ENCODE measurements around the gene TMEM244. TPM values are rescaled to one million over a fixed set of nuclear protein-coding genes. Genes with fewer than 3 reads are reported as not detected.
"Not testable (repeated sequence)": the region's sequence is repeated elsewhere in the genome, so short reads cannot be mapped to it uniquely, and the experiment has no call there.

The TMEM244 gene
- polyA plus RNA-seq, 10 donors: 0.48 TPM; not detected in 9

DNA sequence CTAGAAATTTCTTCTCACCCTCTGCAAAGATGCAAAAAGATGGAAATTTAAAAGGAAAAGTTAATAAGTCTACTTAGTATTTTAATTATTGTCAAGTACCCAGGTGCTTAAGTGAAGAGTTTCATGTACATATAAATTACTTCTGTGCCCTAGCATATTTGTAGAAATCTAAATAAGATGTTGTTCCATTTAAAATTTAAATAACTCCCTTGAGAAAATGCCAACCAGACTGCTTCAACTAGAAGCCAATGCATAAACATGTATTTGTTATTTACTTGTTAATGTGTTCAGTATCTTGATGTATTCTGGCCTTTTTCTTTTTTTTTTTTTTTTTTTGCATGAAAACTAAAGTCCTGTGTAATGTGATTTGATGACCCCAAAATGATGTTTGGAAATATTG lies 6.3 kb upstream of the TMEM244 start:
- DNase-seq: no peak

DNA sequence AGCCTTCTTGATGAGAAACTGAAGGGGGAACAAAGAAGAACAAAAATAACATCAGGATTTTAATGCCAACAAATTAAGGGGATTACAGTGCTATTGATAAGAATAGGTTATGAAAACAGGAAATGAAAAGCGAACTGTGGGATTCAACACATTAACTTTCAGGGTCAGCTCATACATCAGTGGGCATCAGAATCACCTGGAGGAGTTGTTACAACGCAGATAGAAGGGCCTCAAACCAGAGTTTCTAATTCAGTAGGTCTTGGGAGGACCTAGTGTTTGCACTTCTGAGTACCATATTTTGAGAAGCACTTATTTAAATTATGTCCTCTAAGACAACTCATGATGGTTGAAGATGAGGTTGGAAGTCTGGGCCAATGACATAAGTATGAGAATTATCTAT lies 5.6 kb upstream of the TMEM244 start:
- DNase-seq: no peak

DNA sequence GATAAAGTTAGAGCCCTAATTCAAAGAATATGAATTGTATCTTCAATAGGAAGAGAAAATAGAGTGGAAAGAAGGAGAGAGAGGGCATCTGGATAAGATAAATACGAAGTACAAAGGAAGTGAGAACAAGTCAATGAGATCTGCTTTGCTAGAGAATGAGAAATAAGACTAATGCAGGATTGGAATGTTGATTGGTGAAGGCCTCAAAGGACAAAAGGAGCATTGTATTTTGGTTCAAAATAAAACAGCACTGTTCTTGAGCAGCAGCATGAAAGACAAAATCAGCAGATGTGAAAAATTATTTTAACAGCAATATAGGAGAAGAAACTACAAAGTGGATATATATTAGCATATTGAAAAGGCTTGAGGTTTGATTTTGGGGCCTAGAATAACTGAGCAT lies 5.1 kb upstream of the TMEM244 start:
- no peak for DNase-seq

DNA sequence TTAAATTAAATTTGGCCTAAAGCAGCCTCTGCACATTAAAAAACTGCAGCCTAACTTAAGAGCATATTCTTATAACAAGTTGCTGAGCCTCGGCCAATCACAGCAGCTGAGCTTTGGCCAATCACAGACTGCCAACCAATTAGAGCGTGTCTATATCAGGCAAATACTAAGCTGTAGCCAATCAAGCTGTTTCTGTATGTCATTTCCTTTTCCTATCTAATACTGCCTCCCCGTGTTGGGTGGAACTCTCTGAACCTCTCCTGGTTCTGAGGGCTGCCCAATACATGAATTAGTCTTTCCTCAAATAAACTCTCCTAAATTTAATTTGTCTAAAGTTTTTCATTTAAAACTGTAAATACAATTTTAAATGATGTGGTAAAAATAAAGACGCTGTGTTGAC lies 3.9 kb upstream of the TMEM244 start:
- DNase-seq: no peak

DNA sequence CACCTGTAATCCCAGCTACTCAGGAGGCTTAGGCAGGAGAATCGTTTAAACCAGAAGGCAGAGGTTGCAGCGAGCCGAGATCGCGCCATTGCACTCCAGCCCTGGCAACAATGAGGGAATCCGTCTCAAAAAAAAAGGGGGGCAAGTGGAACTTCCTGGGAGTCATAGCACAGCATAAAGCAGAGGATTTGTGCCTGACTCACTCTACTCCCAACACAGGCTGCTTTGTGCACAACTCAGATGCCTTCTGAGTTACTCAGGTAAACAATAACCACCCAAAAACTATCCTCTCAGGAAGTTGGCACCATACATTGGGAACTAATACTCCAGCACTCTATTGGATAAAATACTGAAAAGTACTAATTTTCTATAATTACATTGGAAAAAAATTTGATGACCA lies 2.5 kb upstream of the TMEM244 start:
- DNase-seq: no peak

DNA sequence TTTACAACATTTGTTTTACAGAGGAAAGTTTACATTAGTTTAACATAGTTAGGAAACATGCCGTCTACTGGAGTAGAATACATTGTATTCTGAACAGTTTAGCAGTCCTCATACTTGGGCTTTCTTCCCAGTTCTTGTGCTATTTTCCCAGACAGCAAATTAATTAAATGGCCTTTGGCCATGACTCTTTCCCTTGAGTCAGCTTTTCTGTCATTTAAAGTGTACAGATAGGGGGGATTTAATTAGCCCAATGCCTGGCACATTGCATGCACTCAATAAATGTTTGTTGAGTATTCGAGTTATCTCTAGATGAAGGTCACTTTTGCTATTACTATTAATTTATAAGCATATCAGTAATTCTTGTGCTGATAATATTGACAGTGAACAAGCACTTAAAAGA lies 1.6 kb downstream of the TMEM244 start:
- peak in 2 of 3 donors; percentile 36 to 67 for DNase-seq

DNA sequence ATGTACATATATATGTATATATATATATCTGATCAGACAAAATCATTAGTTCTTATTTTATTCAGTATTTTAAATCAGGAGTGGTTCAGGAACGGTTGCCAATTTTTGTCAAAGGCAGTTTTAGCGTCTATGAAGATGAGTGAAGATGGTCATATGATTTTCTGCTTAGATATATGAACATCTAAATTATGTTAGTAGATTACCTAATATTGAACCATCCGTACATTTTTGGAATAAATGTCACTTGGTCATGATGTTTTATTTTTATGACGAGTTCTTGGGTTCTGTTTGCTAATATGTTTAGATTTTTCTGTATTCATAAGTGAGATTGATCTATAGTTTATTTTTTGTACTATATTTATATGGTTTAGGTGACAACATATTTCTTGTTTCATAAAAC lies 3.3 kb downstream of the TMEM244 start:
- DNase-seq: no peak

DNA sequence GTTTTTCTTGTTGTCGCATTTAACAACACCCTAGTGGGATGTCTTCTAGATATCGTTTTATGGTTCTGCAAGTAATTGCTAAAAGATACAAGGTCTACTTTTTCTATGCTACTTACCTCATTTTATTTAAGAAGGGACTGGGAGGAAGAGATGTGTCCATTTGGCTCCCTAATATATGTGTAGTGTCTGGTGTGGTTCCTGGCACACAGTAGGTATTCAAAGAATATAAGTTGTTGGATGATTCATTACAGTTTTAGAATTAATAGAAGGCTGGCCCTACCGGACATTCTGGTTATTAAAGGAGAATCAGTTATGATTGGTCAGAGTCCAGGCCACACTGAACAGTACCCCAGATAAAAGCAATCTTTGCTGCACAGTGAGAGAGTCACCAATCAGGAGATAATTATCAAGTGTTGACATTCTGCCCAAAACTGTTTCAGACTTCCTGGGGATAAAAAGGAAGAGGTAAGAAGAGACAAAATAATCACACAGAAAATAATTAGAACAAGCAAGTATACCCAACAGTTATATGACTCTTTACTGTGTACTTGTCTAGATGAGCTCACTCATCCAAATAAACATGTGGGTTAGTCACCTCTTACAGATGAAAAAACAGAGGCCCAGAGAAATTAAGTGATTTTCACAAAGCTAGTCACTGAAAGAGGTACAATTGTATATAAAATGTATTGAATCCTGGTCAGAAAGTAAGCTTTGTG lies 7.0 kb downstream of the TMEM244 start:
- DNase-seq: no peak

DNA sequence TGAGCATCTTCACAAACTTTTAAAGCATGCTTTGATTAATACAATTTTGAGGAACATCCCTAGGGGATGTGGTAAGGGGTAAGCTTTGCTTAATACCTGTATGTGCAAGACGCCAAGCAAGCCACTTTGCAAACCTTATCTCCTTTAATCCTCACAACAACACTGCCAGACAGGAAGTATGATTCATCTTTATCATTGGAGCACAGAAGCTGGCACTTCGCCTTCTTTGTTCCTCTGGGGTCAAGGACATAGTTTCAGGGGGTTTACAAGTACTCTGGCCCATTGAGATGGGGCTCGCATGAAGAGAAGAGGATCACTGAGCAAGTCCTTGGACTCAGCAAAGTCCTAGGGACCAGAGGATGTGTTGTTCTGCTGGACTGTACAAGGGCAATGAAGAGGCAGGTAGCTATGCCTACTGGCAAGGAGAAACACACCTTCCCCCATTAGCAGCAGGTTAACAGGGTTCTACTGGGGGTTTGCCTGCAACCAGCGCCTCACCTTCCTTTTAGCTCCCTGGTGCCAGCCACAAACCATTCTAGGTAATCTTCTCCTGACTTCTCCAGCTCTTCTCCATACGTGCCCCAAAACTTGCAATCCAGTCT lies 8.8 kb downstream of the TMEM244 start:
- no peak for DNase-seq

DNA sequence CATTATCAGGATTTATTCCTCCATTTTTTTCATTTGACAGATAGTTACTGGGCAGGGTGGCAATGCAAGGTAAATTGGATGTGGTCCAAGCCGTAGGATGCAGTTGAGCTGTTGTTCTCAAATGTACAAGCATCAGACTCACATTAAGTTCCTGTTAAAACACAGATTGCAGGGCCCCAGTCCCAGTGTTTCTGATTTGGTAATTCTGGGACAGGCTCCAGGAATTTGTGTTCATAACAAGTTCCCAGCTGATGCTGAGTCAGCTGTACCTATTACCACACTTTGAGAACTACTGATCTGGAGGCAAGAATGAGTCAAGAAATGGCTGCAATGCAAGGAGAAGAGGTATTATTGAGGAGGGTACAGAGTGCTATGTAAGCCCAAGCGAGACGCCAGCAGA lies 11.7 kb downstream of the TMEM244 start:
- no peak for DNase-seq

DNA sequence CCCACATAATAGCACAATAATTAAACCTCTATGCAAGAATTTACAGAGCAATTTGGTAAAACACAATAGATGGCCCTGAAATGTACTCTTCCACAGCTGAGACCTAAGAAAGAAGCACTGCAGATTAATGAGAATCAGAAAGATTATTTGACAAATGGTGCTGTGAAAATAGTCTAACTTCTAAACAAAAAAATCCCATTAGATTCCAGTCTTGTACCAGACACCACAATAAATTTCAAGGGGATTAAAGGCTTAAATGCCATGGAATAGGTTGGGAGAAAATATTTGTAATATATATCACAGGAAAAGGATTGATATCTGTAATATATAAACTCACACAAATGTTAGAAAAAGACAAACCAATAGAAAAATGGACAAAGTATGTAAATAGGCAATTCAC lies 14.4 kb downstream of the TMEM244 start:
- no peak for DNase-seq

DNA sequence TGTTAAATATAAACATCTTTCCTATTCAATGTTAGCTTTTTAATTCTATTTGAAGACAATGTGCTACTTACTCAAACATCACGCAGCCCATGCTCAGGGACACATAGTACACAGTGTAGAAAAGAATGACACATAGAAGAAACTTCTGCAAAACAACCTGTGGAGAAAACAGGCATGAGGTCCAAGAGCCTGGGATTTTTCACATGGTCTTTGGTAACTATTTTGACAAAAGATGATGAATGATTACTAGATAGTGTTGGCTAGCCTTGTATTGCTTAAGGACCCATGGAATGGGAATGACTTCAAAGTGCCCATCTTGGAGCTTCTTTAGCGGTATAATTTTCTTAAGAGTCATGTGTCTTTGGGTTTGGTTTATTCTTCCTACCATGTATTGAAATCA lies 15.4 kb downstream of the TMEM244 start:
- DNase-seq: no peak

DNA sequence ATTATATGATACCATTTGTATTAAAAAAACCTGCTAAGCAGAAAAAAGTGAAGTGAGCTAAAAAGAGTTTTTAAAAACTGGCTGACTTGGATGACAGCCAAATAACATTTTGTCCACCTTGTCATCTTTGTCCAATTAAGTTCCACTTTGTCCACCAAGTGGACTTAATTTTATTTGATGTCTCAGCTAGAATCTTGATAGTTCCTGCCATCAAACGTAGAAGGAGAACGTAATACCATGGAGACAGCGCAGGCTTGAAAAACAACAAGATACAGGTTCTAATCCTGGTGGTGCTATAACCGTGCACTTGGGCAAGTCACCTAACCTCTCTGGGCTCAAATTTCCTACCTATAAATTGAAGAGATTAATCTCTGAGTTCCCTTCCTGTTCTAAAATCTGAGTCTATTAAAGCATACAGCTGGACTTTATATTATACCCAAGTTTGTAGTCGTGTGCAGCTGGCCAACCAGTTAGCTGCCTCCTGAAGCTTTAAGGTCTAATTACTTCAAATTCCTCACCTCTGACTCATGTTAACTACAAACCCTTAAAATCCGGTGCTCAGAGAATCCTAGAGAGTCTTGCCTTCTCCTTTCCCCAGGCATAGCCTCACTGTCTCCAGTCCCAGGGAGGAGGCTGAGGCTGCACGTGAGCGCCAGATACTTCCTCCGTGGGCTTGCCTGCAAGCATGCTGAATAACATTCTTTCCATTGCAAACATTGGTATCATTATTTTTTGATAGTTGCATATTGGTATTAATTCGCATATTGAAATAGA lies 16.8 kb downstream of the TMEM244 start:
- DNase-seq: no peak

DNA sequence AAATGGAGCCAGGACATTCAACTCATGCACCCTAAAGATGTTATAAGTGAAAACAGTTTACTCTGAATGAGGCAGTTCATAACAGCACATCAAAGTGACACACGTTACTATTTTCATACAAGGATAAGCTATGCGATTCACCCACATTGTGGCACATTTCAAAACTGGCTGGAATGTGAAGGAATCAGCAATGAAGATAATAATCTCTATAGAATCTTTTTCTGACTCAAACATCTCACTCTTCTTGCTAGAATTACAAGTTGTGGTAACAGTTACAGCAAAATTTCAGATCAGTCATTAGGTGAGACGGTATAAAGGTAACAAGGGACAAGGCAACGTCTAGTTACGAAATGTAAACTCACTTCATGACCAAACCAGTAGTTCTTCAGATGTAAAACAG lies 17.5 kb downstream of the TMEM244 start:
- no peak for DNase-seq

DNA sequence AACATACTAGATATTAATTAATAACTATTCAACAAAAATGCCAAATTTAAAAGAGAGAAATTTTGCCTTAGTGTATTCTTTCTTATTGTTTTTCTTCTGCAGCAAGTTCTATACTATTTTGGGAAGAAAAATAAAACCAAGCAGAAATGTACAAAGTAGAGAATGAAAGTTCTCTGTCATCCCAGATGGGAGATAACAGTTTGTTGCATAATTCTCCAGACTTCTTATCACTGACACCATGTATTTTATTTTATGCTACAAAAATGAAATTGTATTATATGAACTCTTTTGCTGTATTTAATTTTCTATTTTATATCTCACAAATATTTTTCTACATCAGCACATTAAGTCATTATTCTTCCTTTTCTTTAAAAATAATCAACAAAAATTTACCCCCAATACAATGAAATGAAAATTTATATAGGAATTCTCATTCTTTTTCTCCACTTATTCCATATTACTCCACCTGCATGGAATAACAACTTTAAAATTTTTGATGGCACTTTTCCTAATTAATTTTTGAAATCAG lies 18.2 kb downstream of the TMEM244 start:
- DNase-seq: no peak

DNA sequence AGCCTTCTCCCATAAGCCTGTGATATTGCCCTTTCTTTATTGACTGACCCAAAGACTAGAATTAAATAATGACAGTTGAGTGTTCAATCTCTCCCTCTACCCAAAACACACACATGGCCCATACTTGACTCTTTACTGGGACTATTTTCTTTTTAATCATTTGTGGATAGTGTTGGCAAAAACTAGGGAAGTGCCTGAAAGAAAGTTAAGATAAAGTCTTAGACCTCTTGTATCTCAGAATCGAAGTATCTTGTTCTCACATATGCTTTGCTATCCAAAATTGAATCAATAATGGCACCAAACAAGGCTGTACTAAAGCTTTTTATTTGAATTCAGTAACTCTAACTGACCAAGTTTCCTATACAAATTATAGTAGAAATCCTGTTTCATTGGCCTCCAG lies 19.0 kb downstream of the TMEM244 start:
- no peak for DNase-seq

DNA sequence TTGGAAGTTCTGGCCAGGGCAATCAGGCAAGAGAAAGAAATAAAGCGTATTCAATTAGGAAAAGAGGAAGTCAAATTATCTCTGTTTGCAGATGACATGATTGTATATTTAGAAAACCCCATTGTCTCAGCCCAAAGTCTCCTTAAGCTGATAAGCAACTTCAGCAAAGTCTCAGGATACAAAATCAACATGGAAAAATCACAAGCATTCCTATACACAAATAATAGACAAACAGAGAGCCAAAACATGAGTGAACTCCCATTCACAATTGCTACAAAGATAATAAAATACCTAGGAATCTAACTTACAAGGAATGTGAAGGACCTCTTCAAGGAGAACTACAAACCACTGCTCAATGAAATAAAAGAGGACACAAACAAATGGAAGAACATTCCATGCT lies 21.6 kb downstream of the TMEM244 start:
- DNase-seq: not testable (repeated sequence)

DNA sequence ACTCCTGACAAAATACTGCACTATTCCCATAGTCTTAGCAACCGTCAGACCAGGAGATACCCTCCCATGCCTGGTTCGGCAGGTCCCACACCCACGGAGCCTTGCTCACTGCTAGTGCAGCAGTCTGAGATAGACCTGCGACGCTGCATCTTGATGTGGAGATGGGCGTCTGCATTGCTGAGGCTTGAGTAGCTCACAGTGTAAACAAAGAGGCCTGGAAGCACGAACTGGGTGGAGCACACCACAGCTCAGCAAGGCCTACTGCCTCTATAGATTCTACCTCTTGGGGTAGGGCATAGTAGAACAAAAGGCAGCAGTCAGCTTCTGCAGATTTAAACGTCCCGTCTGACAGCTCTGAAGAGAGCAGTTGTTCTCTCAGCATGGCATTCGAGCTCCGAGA lies 25.4 kb downstream of the TMEM244 start:
- DNase-seq: no peak

DNA sequence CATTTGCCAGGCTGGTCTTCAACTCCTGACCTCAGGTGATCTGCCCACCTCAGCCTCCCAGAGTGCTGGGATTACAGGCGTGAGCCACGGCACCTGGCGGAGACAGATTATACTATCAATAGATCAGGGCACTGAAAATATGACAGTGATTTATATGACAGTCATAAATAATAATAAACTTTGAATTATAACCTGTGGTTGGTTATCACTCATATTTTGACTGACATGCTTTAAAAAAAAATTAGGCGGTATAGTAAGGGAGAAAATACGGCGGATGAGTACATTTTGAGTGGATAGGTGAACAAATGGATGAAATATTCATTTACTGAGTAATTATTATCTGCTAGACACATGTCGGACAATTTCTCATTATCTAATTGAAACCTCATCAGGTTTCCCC lies 28.8 kb downstream of the TMEM244 start:
- DNase-seq: no peak

DNA sequence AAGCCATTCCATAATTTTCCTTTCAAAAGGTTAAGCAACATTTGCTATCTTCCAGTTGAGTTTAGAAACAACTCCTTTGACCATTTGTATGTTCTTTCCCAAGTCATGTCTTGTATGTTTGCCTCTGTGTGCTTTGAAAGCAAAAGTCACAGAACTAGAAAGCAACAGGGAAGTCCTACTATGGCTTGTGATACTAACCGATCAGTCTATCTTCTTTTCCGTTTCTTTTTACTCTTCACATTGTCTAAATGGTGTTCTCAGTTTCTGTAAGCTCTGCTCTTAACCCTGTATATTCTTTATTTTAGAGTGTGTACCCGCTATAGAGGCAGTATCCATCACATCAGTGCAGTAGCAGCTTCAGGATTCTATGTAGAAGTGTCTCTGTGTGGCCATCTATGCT lies 32.9 kb downstream of the TMEM244 start:
- DNase-seq: no peak

DNA sequence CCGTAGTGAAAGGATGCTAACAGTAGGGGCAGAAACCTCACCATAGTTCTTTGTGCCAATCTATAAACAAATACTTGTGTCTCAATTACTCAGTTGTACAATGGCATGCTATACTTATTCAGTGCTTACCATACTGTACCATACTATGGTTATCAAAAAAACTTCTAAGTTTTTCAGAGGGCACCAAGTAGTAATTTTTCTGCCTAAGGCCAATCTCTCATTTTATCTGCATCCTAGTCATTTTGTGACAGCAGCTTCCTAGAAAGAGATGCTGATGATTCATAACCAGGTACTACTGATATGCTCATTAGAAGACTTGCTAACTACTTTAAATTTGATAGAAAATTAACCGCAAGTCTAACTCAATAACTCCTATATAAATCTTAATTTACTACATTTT lies 42.9 kb downstream of the TMEM244 start:
- no peak for DNase-seq

DNA sequence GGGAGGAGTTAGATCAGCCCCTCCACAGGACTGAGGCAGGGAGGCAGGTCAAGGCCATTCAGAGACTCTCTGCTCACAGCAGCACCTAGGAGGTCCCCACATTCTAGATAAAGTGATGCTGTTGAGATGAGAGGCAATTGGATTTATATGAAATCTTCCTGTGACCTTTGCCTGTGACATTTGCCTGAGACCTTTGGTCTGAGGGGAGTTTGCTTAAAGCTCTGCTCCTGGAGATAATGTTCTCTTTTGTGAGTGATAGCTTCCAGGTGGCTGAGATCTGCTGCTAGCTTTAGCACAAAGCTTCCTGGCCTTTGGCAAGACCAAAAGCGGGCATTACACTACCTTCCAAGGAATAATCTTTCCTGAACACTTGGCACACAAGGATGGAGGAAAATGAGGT lies 43.3 kb downstream of the TMEM244 start:
- no peak for DNase-seq

DNA sequence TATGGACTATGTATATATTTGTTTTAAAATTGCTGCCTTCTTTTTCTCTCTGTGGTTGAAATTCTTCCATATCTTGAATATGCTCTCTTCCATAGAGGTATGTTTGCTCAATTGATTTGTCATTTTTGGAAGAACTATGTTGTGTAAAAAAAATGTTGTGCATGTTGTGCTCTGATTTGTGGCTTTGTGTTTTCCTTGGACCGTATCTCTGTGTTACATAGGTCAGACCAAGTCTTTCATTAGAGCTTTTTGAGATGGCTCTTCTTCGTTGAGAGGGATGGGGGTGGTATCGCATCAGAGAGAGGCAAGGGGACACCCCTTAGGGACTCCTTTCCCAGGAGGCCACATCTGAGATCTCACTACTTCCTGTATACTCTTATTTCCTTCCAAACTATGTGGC lies 43.8 kb downstream of the TMEM244 start:
- no peak for DNase-seq

Data from muscle of back (tissue), 11 donors.